ENCODE data around the gene SLC26A8. TPM values are rescaled to one million over a fixed set of nuclear protein-coding genes. Genes with fewer than 3 reads are reported as not detected.

SLC26A8 gene
- total and polyA plus RNA-seq, 2 of the 13 experiments (the other 11 are each of a cell fraction or from before 2014, with no cell fraction given): 0.46 TPM; not detected in 1

- TF ChIP-seq ZNF296 (CRISPR knock-in tag; conservative IDR thresholded peaks at IDR 0.05) (no peak), ZNF556 (CRISPR knock-in tag; IDR thresholded peaks at IDR 0.05; ENCODE audit: borderline replicate concordance) (peak; percentile 76; the same call in 1 of the 2 replicates), GPN1 (CRISPR knock-in tag; IDR thresholded peaks at IDR 0.05; ENCODE audit: borderline replicate concordance) (peak; percentile 38; the same call in 1 of the 2 replicates), ZNF180 (CRISPR knock-in tag; IDR thresholded peaks at IDR 0.05; ENCODE audit: borderline replicate concordance, low read depth) (peak; percentile 92; the same call in 1 of the 2 replicates), POGK (CRISPR knock-in tag; conservative IDR thresholded peaks at IDR 0.05) (0 out of 2 replicates have a peak, but pooled peaks have one; percentile 49), RCOR2 (CRISPR knock-in tag; IDR thresholded peaks at IDR 0.05) (peak; percentile 92), DNMT3B (CRISPR knock-in tag; conservative IDR thresholded peaks at IDR 0.05) (no peak; the same call in 1 of the 2 replicates), HOXA3 (CRISPR knock-in tag; IDR thresholded peaks at IDR 0.05) (peak; percentile 71; the same call in 1 of the 2 replicates), PHF8 (CRISPR knock-in tag; IDR thresholded peaks at IDR 0.05) (peak; percentile 81), RAD51 (IDR thresholded peaks at IDR 0.05; ENCODE audit: borderline replicate concordance) (no peak), RBAK (CRISPR knock-in tag; IDR thresholded peaks at IDR 0.05) (no peak), ATF7 (IDR thresholded peaks at IDR 0.05) (no peak), ATF7 (CRISPR knock-in tag; IDR thresholded peaks at IDR 0.05) (0 out of 2 replicates have a peak, but pooled peaks have one; percentile 57), KAT7 (CRISPR knock-in tag; IDR thresholded peaks at IDR 0.05; ENCODE audit: borderline replicate concordance) (0 out of 2 replicates have a peak, but pooled peaks have one; percentile 87), ZBTB10 (CRISPR knock-in tag; IDR thresholded peaks at IDR 0.05; ENCODE audit: borderline replicate concordance) (peak; percentile 75; the same call in 1 of the 2 replicates), ZNF280B (CRISPR knock-in tag; IDR thresholded peaks at IDR 0.05; ENCODE audit: borderline replicate concordance) (peak; percentile 95), POLR2G (IDR thresholded peaks at IDR 0.05; ENCODE audit: low read depth, low read length) (peak; percentile 94), SIX4 (CRISPR knock-in tag; IDR thresholded peaks at IDR 0.05) (no peak), ZNF589 (CRISPR knock-in tag; conservative IDR thresholded peaks at IDR 0.05) (no peak; the same call in 1 of the 2 replicates), CREM (IDR thresholded peaks at IDR 0.05) (no peak), CREM (CRISPR knock-in tag; IDR thresholded peaks at IDR 0.05) (no peak), NONO (IDR thresholded peaks at IDR 0.05) (no peak), NONO (CRISPR knock-in tag; conservative IDR thresholded peaks at IDR 0.05) (peak; percentile 89; the same call in 1 of the 2 replicates), GTF2F1 (IDR thresholded peaks at IDR 0.05; ENCODE audit: low read length) (no peak; the same call in 1 of the 2 replicates), ZNF235 (CRISPR knock-in tag; IDR thresholded peaks at IDR 0.05; ENCODE audit: borderline replicate concordance) (peak; percentile 98)
Observed at GRCh38 chr6:35920793-35921732, 103.4 kb downstream of the SLC26A8 start, which contains the start of gene SRPK1 (continued).
